Activated CD8-positive, alpha-beta memory T cell treated with anti-CD3 and anti-CD28 coated beads for 4 hours (primary cell): Measurements from ENCODE around the gene SGCG.
"Not testable (repeated sequence)": the region's sequence is repeated elsewhere in the genome, so short reads cannot be mapped to it uniquely, and the experiment has no call there.

ENCODE experiments used
- DNase-seq, 2 donors: peaks; one replicate each; pipeline ENCODE4 v3.0.0-alpha.2; 2020; ENCODE audit warnings: low read depth in 2 of 2

The SGCG gene

GRCh38 chr13:23180711-23181110 is at the start of gene SGCG:
Gene SGCG, plus strand, starts transcription at chr13:23180979. Its CDS starts 22,716 bp downstream, at chr13:23203695.
- DNase-seq = no peak

- no peak for DNase-seq
Observed at GRCh38 chr13:23134542-23134941, 46.2 kb upstream of the SGCG start.

- DNase-seq = no peak
Observed at GRCh38 chr13:23140492-23140891, 40.3 kb upstream of the SGCG start.

- no peak for DNase-seq
Observed at GRCh38 chr13:23141964-23142363, 38.8 kb upstream of the SGCG start.

GRCh38 chr13:23142607-23143006 is 38.2 kb upstream of the SGCG start:
- DNase-seq = not testable (repeated sequence)

GRCh38 chr13:23144431-23144830 is 36.3 kb upstream of the SGCG start:
- DNase-seq = no peak

- no peak for DNase-seq
Observed at GRCh38 chr13:23146006-23146405, 34.8 kb upstream of the SGCG start.

- no peak for DNase-seq
Observed at GRCh38 chr13:23146811-23147625, 33.8 kb upstream of the SGCG start.

- DNase-seq = no peak
Observed at GRCh38 chr13:23147827-23148226, 33.0 kb upstream of the SGCG start.

GRCh38 chr13:23157781-23158180 is 23.0 kb upstream of the SGCG start:
- DNase-seq = no peak

- DNase-seq = no peak
Observed at GRCh38 chr13:23159205-23159759, 21.5 kb upstream of the SGCG start.

- no peak for DNase-seq
Observed at GRCh38 chr13:23159760-23160637, 20.8 kb upstream of the SGCG start.

- DNase-seq = no peak
Observed at GRCh38 chr13:23160638-23161480, 19.9 kb upstream of the SGCG start.

- no peak for DNase-seq
Observed at GRCh38 chr13:23161481-23161825, 19.3 kb upstream of the SGCG start.

GRCh38 chr13:23175920-23176319 is 4.9 kb upstream of the SGCG start:
- no peak for DNase-seq

GRCh38 chr13:23182142-23182541 is 1.4 kb downstream of the SGCG start:
- no peak for DNase-seq

GRCh38 chr13:23183292-23183691 is 2.5 kb downstream of the SGCG start:
- DNase-seq = no peak

GRCh38 chr13:23185542-23185941 is 4.8 kb downstream of the SGCG start:
- no peak for DNase-seq

GRCh38 chr13:23201870-23202269 is 21.1 kb downstream of the SGCG start:
- DNase-seq = no peak

- DNase-seq = no peak
Observed at GRCh38 chr13:23202383-23202782, 21.6 kb downstream of the SGCG start.

- no peak for DNase-seq
Observed at GRCh38 chr13:23203516-23203915, 22.7 kb downstream of the SGCG start.

- no peak for DNase-seq
Observed at GRCh38 chr13:23205807-23206206, 25.0 kb downstream of the SGCG start.
